Cardiac muscle cell (in vitro differentiated cells and primary cell): ENCODE results near the gene LAG3. TPM values are rescaled to one million over a fixed set of nuclear protein-coding genes. Genes with fewer than 3 reads are reported as not detected.

Source experiments
- DNase-seq, 2 donors: peaks; one replicate each; pipeline versions ENCODE4 v3.0.0 to v3.0.0-alpha.2; 2010 to 2017; ENCODE audit warnings: low read depth in 1 of 2, low spot score in 1 of 2
- H3K27ac ChIP-seq: fragments of 200-600 bp; sonication (generic); 2 replicates; pipeline ENCODE4 v1.5.1; 2016
- H3K27me3 ChIP-seq: fragments of 200-600 bp; sonication (generic); 2 replicates; pipeline ENCODE4 v1.6.0; 2016; ENCODE audit warnings: control low read depth
- H3K36me3 ChIP-seq: fragments of 200-600 bp; sonication (generic); 2 replicates; pipeline ENCODE4 v1.5.1; 2016; ENCODE audit warnings: control low read depth
- H3K4me1 ChIP-seq: fragments of 200-600 bp; sonication (generic); 2 replicates; pipeline ENCODE4 v1.8.1; 2017; ENCODE audit warnings: low read depth, mild to moderate bottlenecking, mixed run types
- H3K4me3 ChIP-seq: fragments of 200-600 bp; sonication (generic); 2 replicates; pipeline ENCODE4 v1.5.1; 2016; ENCODE audit warnings: mild to moderate bottlenecking
- H3K9me3 ChIP-seq: fragments of 200-600 bp; sonication (generic); 2 replicates; pipeline ENCODE4 v1.5.1; 2017; ENCODE audit warnings: low read depth, mild to moderate bottlenecking, control low read depth
- CTCF ChIP-seq: IDR thresholded peaks from 2 replicates; pipeline ENCODE4 v1.5.1; 2012; ENCODE audit warnings: low read depth, mild to moderate bottlenecking, low read length
- polyA plus RNA-seq: library from polyadenylated mRNA; unstranded; fragments of >200 nt; fragmentation: Nextera tagmentation; extraction: Ambion mirVana; gene quantifications from 2 replicates; pipeline ENCODE4 v1.2.1, GENCODE V29; 2016
- total RNA-seq: library from RNA; depleted of rRNA; stranded (reverse); fragments of >200 nt; gene quantifications from 2 replicates; pipeline ENCODE4 v1.2.3, GENCODE V29; 2016

LAG3 gene
- total RNA-seq (0.15 TPM in 1 of 2 replicates, not detected in the other), polyA plus RNA-seq (0.34 TPM in 1 of 2 replicates, not detected in the other)

- no peak for DNase-seq
- H3K36me3 ChIP-seq, result no peaks in the 10 kb centered on the region
- H3K4me1 ChIP-seq, result peaks cover 10% of the 10 kb centered on the region
- H3K27ac ChIP-seq, result no peak within 1 kb of the TSS
- peaks cover 29% of the 10 kb centered on the region for H3K27me3 ChIP-seq
- no peak for TF ChIP-seq CTCF
- H3K4me3 ChIP-seq, result no peak within 1 kb of the TSS
- no peaks in the 10 kb centered on the region for H3K9me3 ChIP-seq
Measured at GRCh38 chr12:6772331-6772695, at the start of gene LAG3. Gene LAG3, plus strand, starts transcription at chr12:6772520. Its CDS starts 333 bp downstream, at chr12:6772853.

DNA sequence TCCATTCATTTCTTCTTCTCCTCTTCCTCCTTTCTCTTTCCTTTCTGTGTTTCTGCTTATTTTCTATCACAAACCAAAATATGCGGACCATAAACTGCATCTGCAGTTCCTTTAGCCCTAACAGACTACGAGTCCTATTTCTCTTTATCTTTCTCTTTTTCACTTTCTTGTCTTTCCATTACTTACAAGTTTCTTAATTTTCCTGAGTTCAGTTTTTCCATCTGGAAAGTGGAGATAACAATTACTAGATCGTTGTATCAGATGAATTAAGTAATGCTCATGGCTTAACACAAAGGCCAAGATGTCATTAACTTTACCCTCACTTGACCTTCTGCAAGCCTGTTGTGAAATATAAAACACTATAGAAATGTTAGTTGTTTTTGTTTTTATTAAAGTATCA lies 49.5 kb upstream of the LAG3 start:
- DNase-seq, result no peak
- Histone ChIP-seq H3K27me3 (no peaks in the 10 kb centered on the region), H3K4me3 (no peak overlapping the region), H3K36me3 (peaks cover 2% of the 10 kb centered on the region), H3K27ac (no peak overlapping the region), H3K4me1 (peaks cover 6% of the 10 kb centered on the region), H3K9me3 (no peaks in the 10 kb centered on the region)
- TF ChIP-seq CTCF, result no peak

DNA sequence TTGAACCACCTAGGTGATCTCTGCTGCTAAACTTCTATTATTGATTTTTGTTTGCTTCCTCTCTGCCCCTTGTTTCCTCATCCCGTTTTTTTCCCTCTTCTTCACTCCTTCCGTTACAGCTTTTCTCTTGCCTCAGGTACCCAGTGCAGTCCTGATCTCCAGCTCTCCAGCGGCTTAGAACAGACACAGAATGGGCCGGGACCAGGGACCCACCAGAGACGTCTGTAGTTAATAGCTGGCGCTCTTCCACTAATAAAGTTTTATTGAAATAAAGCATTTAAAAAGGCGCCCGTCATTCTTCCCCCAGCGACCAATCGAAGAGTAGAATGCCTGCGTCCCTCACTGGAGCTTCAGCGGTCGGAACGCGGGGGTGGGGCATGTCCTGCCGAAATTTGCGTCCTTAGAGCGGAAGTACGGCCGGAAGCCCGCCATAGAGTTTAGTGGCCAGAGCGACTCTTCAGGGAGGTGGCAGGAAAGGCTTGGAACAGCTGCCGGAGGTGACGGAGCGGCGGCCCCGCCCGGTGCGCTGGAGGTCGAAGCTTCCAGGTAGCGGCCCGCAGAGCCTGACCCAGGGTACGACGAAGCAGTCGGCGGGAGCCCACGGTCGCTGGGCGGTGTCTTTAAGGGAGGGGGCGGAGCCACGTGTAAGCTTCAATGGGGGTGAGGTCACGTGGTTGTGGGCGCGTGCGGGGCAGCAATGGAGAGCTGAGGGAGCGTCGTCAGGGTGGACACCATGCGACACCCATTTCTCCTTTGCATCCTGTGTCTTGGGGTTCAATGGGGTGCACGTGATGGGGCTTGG lies 48.5 kb upstream of the LAG3 start, which contains the start of gene COPS7A:
Gene COPS7A, plus strand, starts transcription at position 440 of the 802 bp plus-strand sequence. CDS start 611 bp downstream, outside the sequence.
- peak within 1 kb of the TSS; percentile 79 for H3K27ac ChIP-seq
- peak; percentile 98 to 99 for DNase-seq
- TF ChIP-seq CTCF, result no peak
- peak within 1 kb of the TSS; percentile 33 for H3K4me3 ChIP-seq
- no peaks in the 10 kb centered on the region for H3K9me3 ChIP-seq
- peaks cover 6% of the 10 kb centered on the region for H3K4me1 ChIP-seq
- no peaks in the 10 kb centered on the region for H3K27me3 ChIP-seq
- H3K36me3 ChIP-seq, result peaks cover 2% of the 10 kb centered on the region

DNA sequence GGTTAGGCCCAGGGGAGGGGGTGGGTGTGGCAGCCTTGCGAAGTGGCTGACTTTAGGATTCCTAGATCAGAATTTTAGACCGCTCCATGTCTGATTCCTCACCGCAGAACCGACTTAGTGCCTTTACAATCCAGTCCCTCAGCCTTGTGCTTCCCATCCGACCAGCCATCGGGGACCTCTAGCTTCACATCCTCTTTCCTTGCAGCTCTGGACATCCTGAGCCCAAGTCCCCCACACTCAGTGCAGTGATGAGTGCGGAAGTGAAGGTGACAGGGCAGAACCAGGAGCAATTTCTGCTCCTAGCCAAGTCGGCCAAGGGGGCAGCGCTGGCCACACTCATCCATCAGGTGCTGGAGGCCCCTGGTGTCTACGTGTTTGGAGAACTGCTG lies 47.9 kb upstream of the LAG3 start:
- DNase-seq, result no peak
- no peak for TF ChIP-seq CTCF
- Histone ChIP-seq H3K4me1 (peaks cover 6% of the 10 kb centered on the region), H3K27me3 (no peaks in the 10 kb centered on the region), H3K36me3 (peaks cover 2% of the 10 kb centered on the region), H3K9me3 (no peaks in the 10 kb centered on the region), H3K27ac (peak overlapping the region; percentile 79), H3K4me3 (peak overlapping the region; percentile 33)

DNA sequence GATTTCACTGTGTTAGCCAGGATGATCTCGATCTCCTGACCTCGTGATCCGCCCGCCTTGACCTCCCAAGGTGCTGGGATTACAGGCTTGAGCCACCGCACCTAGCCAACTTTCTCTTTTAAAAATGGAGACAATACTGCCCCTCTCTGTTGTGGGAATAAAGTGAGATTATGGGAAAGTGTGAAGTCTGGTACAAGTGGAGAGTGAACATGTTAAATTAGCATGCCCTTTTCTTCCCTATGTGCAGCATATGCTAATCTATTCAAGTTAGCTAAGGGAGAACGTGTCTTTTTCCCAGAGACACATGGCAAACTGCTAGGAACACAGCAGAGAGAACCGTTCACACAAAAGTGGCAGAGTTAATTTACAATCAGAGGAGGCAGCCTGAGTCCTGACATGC lies 47.0 kb upstream of the LAG3 start:
- Histone ChIP-seq H3K36me3 (peaks cover 5% of the 10 kb centered on the region), H3K27ac (no peak overlapping the region), H3K4me1 (peaks cover 6% of the 10 kb centered on the region), H3K27me3 (no peaks in the 10 kb centered on the region), H3K9me3 (no peaks in the 10 kb centered on the region), H3K4me3 (no peak overlapping the region)
- no peak for TF ChIP-seq CTCF
- no peak for DNase-seq
